HEK293 (cell line): ENCODE results near the gene MYH14.

ENCODE experiments used
- BCL11A ChIP-seq: fragments of 450-650 bp; formaldehyde crosslinking; IDR thresholded peaks from 2 replicates; pipeline ENCODE4 v1.5.1; 2016; ENCODE audit warnings: low read depth, missing biosample characterization, missing genetic modification characterization
- ELK4 ChIP-seq: IDR thresholded peaks from 2 replicates; pipeline ENCODE4 v1.6.1; 2011; ENCODE audit warnings: mild to moderate bottlenecking, low read depth, low read length, borderline replicate concordance
- FEZF1 ChIP-seq: fragments of 450-650 bp; formaldehyde crosslinking; IDR thresholded peaks from 2 replicates; pipeline ENCODE4 v1.5.1; 2016; ENCODE audit warnings: missing biosample characterization, missing genetic modification characterization
- GFI1B ChIP-seq: fragments of 450-650 bp; formaldehyde crosslinking; IDR thresholded peaks from 2 replicates; pipeline ENCODE4 v1.5.1; 2016; ENCODE audit warnings: missing biosample characterization, missing genetic modification characterization
- KLF16 ChIP-seq: fragments of 450-650 bp; formaldehyde crosslinking; IDR thresholded peaks from 2 replicates; pipeline ENCODE4 v1.5.1; 2017; ENCODE audit warnings: missing biosample characterization, missing genetic modification characterization
- KLF9 ChIP-seq: fragments of 450-650 bp; formaldehyde crosslinking; IDR thresholded peaks from 2 replicates; pipeline ENCODE4 v1.5.1; 2016; ENCODE audit warnings: missing biosample characterization, missing genetic modification characterization, low read depth
- SP3 ChIP-seq: fragments of 450-650 bp; formaldehyde crosslinking; IDR thresholded peaks from 2 replicates; pipeline ENCODE4 v1.5.1; 2016; ENCODE audit warnings: missing biosample characterization, missing genetic modification characterization
- TRIM28 ChIP-seq: IDR thresholded peaks from 2 replicates; pipeline ENCODE4 v1.6.1; 2011; ENCODE audit warnings: low read length, control low read depth, borderline replicate concordance
- ZBTB17 ChIP-seq: fragments of 450-650 bp; formaldehyde crosslinking; IDR thresholded peaks from 2 replicates; pipeline ENCODE4 v1.5.1; 2016; ENCODE audit warnings: missing biosample characterization, missing genetic modification characterization
- ZEB2 ChIP-seq: fragments of 450-650 bp; formaldehyde crosslinking; IDR thresholded peaks from 2 replicates; pipeline ENCODE4 v1.5.1; 2016; ENCODE audit warnings: missing biosample characterization, missing genetic modification characterization
- ZFP69B ChIP-seq: fragments of 450-650 bp; formaldehyde crosslinking; IDR thresholded peaks from 2 replicates; pipeline ENCODE4 v1.5.1; 2016; ENCODE audit warnings: missing biosample characterization, missing genetic modification characterization
- ZNF114 ChIP-seq: fragments of 450-650 bp; formaldehyde crosslinking; IDR thresholded peaks from 2 replicates; pipeline ENCODE4 v1.5.0; 2017; ENCODE audit warnings: missing biosample characterization, missing genetic modification characterization
- ZNF146 ChIP-seq: fragments of 450-650 bp; formaldehyde crosslinking; IDR thresholded peaks from 2 replicates; pipeline ENCODE4 v1.5.1; 2016; ENCODE audit warnings: missing biosample characterization, missing genetic modification characterization
- ZNF2 ChIP-seq: fragments of 450-650 bp; formaldehyde crosslinking; IDR thresholded peaks from 2 replicates; pipeline ENCODE4 v1.5.1; 2016; ENCODE audit warnings: missing biosample characterization, missing genetic modification characterization
- ZNF211 ChIP-seq: fragments of 450-650 bp; formaldehyde crosslinking; IDR thresholded peaks from 2 replicates; pipeline ENCODE4 v1.5.1; 2016; ENCODE audit warnings: low read depth, missing biosample characterization, missing genetic modification characterization
- ZNF223 ChIP-seq: fragments of 450-650 bp; formaldehyde crosslinking; IDR thresholded peaks from 2 replicates; pipeline ENCODE4 v1.5.1; 2016; ENCODE audit warnings: missing biosample characterization, missing genetic modification characterization
- ZNF24 ChIP-seq: fragments of 450-650 bp; formaldehyde crosslinking; IDR thresholded peaks from 2 replicates; pipeline ENCODE4 v1.5.1; 2016; ENCODE audit warnings: missing biosample characterization, missing genetic modification characterization
- ZNF324 ChIP-seq: fragments of 450-650 bp; formaldehyde crosslinking; IDR thresholded peaks from 2 replicates; pipeline ENCODE4 v1.5.1; 2016; ENCODE audit warnings: missing biosample characterization, missing genetic modification characterization
- ZNF350 ChIP-seq: fragments of 450-650 bp; formaldehyde crosslinking; IDR thresholded peaks from 2 replicates; pipeline ENCODE4 v1.5.0; 2017; ENCODE audit warnings: missing biosample characterization, mild to moderate bottlenecking, missing genetic modification characterization
- ZNF354C ChIP-seq: fragments of 450-650 bp; formaldehyde crosslinking; IDR thresholded peaks from 2 replicates; pipeline ENCODE4 v1.5.1; 2016; ENCODE audit warnings: missing biosample characterization, missing genetic modification characterization, low read depth, borderline replicate concordance
- ZNF423 ChIP-seq: fragments of 450-650 bp; formaldehyde crosslinking; IDR thresholded peaks from 2 replicates; pipeline ENCODE4 v1.5.1; 2016; ENCODE audit warnings: missing biosample characterization, missing genetic modification characterization
- ZNF433 ChIP-seq: fragments of 450-650 bp; formaldehyde crosslinking; IDR thresholded peaks from 2 replicates; pipeline ENCODE4 v1.5.1; 2016; ENCODE audit warnings: missing biosample characterization, missing genetic modification characterization, low read depth
- ZNF555 ChIP-seq: fragments of 450-650 bp; formaldehyde crosslinking; conservative IDR thresholded peaks from 2 replicates; pipeline ENCODE4 v1.5.1; 2017; ENCODE audit warnings: missing biosample characterization, mild to moderate bottlenecking, missing genetic modification characterization, inconsistent platforms
- ZNF560 ChIP-seq: fragments of 450-650 bp; formaldehyde crosslinking; IDR thresholded peaks from 2 replicates; pipeline ENCODE4 v1.5.1; 2017; ENCODE audit warnings: missing biosample characterization, missing genetic modification characterization, borderline replicate concordance
- ZNF621 ChIP-seq: fragments of 450-650 bp; formaldehyde crosslinking; IDR thresholded peaks from 2 replicates; pipeline ENCODE4 v1.5.1; 2017; ENCODE audit warnings: missing biosample characterization, missing genetic modification characterization
- ZNF664 ChIP-seq: fragments of 450-650 bp; formaldehyde crosslinking; IDR thresholded peaks from 2 replicates; pipeline ENCODE4 v1.5.1; 2016; ENCODE audit warnings: missing biosample characterization, missing genetic modification characterization
- TF ChIP-seq, protein P1 (sequence below): fragments of 450-650 bp; formaldehyde crosslinking; IDR thresholded peaks from 2 replicates; pipeline ENCODE4 v1.5.1; 2016; ENCODE audit warnings: missing biosample characterization, missing genetic modification characterization, borderline replicate concordance
- TF ChIP-seq, protein P2 (sequence below): fragments of 450-650 bp; formaldehyde crosslinking; IDR thresholded peaks from 2 replicates; pipeline ENCODE4 v1.5.1; 2016; ENCODE audit warnings: missing biosample characterization, missing genetic modification characterization
- TF ChIP-seq, protein P3 (sequence below): fragments of 450-650 bp; formaldehyde crosslinking; IDR thresholded peaks from 2 replicates; pipeline ENCODE4 v1.5.1; 2016; ENCODE audit warnings: missing biosample characterization, missing genetic modification characterization
- TF ChIP-seq, protein P4 (sequence below): fragments of 450-650 bp; formaldehyde crosslinking; IDR thresholded peaks from 2 replicates; pipeline ENCODE4 v1.5.1; 2017; ENCODE audit warnings: missing biosample characterization, missing genetic modification characterization

Gene MYH14

GRCh38 chr19:50330365-50331078 is 127.1 kb downstream of the MYH14 start (continued):
- TF ChIP-seq, protein P1, sequence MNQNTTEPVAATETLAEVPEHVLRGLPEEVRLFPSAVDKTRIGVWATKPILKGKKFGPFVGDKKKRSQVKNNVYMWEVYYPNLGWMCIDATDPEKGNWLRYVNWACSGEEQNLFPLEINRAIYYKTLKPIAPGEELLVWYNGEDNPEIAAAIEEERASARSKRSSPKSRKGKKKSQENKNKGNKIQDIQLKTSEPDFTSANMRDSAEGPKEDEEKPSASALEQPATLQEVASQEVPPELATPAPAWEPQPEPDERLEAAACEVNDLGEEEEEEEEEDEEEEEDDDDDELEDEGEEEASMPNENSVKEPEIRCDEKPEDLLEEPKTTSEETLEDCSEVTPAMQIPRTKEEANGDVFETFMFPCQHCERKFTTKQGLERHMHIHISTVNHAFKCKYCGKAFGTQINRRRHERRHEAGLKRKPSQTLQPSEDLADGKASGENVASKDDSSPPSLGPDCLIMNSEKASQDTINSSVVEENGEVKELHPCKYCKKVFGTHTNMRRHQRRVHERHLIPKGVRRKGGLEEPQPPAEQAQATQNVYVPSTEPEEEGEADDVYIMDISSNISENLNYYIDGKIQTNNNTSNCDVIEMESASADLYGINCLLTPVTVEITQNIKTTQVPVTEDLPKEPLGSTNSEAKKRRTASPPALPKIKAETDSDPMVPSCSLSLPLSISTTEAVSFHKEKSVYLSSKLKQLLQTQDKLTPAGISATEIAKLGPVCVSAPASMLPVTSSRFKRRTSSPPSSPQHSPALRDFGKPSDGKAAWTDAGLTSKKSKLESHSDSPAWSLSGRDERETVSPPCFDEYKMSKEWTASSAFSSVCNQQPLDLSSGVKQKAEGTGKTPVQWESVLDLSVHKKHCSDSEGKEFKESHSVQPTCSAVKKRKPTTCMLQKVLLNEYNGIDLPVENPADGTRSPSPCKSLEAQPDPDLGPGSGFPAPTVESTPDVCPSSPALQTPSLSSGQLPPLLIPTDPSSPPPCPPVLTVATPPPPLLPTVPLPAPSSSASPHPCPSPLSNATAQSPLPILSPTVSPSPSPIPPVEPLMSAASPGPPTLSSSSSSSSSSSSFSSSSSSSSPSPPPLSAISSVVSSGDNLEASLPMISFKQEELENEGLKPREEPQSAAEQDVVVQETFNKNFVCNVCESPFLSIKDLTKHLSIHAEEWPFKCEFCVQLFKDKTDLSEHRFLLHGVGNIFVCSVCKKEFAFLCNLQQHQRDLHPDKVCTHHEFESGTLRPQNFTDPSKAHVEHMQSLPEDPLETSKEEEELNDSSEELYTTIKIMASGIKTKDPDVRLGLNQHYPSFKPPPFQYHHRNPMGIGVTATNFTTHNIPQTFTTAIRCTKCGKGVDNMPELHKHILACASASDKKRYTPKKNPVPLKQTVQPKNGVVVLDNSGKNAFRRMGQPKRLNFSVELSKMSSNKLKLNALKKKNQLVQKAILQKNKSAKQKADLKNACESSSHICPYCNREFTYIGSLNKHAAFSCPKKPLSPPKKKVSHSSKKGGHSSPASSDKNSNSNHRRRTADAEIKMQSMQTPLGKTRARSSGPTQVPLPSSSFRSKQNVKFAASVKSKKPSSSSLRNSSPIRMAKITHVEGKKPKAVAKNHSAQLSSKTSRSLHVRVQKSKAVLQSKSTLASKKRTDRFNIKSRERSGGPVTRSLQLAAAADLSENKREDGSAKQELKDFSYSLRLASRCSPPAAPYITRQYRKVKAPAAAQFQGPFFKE = no peak
- TF ChIP-seq ZNF223 (no peak), ZNF354C (tag by site-specific recombination) (no peak), ZNF423 (tag by site-specific recombination) (no peak), KLF9 (peak; percentile 58), ELK4 (no peak), ZNF146 (no peak), ZNF211 (tag by site-specific recombination) (no peak), ZFP69B (tag by site-specific recombination) (no peak), ZNF24 (0 out of 2 replicates have a peak, but pooled peaks have one; percentile 44), ZNF2 (tag by site-specific recombination) (no peak), FEZF1 (tag by site-specific recombination) (no peak), ZEB2 (no peak), ZNF664 (tag by site-specific recombination) (no peak), ZNF621 (tag by site-specific recombination) (no peak), ZNF560 (no peak), ZNF350 (tag by site-specific recombination) (no peak), TRIM28 (no peak), BCL11A (tag by site-specific recombination) (0 out of 2 replicates have a peak, but pooled peaks have one; percentile 48), ZBTB17 (tag by site-specific recombination) (peak; percentile 74), ZNF555 (tag by site-specific recombination) (no peak), GFI1B (no peak), ZNF433 (tag by site-specific recombination) (no peak), KLF16 (tag by site-specific recombination) (no peak), ZNF114 (tag by site-specific recombination) (no peak), ZNF324 (no peak), SP3 (tag by site-specific recombination) (peak; percentile 83)
- TF ChIP-seq, protein P2, sequence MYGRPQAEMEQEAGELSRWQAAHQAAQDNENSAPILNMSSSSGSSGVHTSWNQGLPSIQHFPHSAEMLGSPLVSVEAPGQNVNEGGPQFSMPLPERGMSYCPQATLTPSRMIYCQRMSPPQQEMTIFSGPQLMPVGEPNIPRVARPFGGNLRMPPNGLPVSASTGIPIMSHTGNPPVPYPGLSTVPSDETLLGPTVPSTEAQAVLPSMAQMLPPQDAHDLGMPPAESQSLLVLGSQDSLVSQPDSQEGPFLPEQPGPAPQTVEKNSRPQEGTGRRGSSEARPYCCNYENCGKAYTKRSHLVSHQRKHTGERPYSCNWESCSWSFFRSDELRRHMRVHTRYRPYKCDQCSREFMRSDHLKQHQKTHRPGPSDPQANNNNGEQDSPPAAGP = peak; percentile 69
- TF ChIP-seq, protein P3, sequence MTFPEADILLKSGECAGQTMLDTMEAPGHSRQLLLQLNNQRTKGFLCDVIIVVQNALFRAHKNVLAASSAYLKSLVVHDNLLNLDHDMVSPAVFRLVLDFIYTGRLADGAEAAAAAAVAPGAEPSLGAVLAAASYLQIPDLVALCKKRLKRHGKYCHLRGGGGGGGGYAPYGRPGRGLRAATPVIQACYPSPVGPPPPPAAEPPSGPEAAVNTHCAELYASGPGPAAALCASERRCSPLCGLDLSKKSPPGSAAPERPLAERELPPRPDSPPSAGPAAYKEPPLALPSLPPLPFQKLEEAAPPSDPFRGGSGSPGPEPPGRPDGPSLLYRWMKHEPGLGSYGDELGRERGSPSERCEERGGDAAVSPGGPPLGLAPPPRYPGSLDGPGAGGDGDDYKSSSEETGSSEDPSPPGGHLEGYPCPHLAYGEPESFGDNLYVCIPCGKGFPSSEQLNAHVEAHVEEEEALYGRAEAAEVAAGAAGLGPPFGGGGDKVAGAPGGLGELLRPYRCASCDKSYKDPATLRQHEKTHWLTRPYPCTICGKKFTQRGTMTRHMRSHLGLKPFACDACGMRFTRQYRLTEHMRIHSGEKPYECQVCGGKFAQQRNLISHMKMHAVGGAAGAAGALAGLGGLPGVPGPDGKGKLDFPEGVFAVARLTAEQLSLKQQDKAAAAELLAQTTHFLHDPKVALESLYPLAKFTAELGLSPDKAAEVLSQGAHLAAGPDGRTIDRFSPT (tag by site-specific recombination) = peak; percentile 39; the same call in 1 of the 2 replicates
- TF ChIP-seq, protein P4, sequence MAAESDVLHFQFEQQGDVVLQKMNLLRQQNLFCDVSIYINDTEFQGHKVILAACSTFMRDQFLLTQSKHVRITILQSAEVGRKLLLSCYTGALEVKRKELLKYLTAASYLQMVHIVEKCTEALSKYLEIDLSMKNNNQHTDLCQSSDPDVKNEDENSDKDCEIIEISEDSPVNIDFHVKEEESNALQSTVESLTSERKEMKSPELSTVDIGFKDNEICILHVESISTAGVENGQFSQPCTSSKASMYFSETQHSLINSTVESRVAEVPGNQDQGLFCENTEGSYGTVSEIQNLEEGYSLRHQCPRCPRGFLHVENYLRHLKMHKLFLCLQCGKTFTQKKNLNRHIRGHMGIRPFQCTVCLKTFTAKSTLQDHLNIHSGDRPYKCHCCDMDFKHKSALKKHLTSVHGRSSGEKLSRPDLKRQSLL (tag by site-specific recombination) = no peak
